Suppressor macrophage treated with lipopolysaccharide for 4 hours (primary cell): Measurements from ENCODE around the gene AQR.
"Not testable (repeated sequence)": the region's sequence is repeated elsewhere in the genome, so short reads cannot be mapped to it uniquely, and the experiment has no call there.

Experiments
- DNase-seq: peaks from one replicate; pipeline ENCODE4 v3.0.0-alpha.2; 2020

The AQR gene

DNA sequence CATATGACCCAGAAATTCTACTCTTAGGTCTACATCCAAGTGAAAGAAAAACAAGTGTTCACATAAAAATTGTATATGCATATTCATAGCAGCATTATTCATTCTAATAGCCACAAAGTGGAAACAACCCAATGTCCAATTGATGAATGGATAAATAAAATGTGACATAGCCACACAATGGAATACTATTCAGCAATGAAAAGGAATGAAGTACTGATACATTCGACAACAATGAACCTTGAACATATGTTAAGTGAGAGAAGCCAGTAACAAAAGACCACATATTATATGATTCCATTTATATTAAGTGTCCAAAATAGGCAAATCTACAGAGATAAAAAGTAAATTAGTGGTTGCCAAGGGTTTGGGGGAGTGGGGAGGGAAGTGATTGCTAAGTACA, 104.0 kb downstream of the AQR start:
- no peak for DNase-seq

DNA sequence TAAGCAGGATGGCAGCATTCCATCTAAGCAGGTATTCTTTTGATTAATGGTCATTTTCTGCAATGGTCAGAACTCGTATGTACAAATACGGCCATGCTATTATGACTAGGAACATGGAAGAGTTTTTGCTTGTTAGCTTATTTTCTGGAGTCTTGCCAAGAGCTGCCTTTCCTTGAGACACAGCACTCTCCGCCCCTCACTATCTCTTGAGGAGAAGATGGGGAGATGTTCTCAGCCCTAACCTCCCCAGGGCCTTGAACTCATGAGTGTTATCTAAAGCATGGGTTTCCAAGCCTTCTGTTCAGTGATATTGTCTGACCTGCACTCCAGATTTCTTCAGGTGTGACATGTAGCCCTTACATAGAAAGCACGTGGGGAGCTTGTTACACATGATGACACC, 108.3 kb downstream of the AQR start:
- DNase-seq: no peak

DNA sequence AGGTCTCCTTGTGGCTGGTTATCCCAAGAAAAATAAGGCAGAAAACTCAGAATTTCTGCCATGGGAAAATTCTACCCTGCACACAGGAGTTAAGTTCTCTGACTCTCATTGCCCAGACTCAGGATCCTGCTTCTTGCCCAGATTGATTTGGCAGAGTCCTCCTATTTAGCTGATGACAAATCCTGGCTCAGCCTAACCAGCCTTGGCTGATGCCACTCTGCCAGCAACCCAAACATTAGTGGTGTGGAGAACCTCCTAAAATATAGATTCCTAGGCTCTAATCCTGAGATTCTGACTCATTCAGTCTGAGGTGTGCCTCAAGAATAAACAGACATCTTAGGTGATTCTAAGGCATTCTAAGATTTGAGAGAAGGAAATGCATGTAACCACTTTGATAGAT, 113.6 kb downstream of the AQR start:
- no peak for DNase-seq

DNA sequence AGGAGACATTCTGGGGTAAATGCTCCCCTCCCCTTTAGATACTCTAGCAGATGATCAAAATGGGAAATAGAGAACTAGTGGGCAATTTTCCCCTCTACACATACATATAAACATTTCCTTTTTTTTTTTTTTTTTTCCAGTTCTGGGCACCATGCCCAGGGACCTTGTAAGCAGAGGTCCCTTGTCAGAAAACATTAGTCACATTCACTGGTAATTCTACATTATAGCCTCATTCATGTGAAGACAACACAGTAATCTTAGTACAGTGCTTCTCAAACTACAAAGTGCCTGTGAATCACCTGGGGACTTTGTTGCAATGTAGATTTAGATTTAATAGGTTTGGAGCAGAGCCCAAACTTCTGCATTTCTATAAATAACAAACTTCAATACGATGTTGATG, 114.1 kb downstream of the AQR start:
- DNase-seq: peak; percentile 24

DNA sequence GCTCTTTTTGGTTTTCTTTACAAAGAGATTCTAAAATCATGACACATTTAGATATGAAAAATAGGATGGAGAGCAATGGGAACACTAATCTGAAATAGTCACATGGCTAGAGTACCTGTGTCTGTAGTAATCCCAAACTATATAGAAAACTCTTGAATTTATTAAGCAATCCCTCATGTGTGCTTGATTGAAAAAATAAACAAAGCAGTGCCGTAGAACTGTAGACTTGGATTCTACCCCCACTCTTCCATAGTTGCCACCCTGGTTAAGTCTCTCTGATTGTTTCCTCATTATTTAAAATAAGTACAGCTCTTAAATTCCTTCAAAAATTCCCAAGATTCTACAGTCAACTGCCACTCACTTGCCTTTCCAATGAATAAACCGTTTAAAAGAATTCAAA, 115.3 kb downstream of the AQR start:
- no peak for DNase-seq

DNA sequence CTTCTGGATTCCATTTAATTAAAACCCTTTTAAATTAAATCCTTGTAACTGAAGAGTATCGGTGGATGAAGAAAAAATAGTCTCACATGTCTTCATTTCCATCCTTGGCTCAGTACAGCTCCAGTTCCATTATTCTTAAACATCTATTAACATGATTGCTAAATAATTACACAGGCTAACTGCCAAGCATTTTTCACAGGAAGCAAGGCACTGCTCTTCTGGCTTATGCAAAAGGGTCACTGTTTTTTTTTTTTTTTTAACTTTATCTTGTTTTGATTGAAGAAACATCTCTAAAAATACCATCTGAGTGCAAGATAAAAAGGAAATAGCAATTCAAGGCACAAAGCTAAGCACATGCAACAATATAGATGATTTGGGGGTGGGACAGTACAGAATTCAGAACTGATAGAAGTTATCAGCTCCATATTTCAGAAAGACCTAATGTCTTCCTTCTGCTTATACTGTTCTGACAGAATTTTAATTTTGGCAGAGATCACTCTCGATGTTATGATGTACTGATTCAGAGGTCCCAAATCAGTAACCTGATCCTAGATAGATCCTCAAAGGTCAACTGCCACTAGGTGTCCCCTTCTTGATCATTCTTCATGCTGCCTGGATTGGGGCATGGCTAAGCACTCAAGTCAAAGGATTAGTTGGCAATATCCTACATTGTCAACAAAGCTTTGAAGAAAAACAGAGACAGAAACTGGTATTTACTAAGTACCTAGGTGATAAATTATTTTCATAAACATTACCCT, 116.4 kb downstream of the AQR start:
- no peak for DNase-seq

DNA sequence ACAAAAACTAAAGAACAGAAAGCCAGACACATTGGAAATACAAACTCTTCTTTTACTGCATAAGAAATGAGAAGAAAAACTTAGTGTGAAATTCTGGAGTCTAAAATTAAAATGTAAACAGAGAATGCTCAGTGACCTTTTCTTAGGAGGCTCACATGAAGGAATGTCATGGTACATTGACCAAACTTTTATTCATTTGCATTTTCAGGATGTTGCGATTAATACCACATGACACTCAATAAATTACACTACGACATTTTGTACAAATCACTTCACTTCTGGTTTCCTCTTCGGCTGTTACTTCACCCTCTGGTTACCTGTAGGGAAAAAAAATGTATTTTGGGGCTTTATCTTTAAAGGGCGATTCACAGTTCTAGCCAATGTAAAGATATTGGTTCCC, 117.8 kb downstream of the AQR start:
- no peak for DNase-seq

DNA sequence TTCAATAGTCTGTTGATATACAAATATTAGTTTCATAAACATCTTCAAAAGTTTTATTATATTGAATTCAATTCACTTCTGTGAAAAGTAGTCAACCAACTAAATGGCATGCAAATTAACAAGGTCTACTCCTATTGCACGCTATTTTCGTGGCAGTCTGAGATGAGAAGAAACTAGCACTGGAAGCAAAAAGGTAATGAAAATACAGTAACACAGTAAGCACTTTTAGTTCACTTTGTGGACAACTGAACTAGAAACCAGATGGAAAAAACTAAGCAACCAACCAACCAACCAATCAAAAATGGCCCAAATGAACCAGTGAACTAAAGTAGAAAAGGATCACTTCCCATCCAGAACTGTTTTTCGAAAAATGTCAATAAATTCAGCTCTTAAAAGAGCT, 118.5 kb downstream of the AQR start:
- no peak for DNase-seq

DNA sequence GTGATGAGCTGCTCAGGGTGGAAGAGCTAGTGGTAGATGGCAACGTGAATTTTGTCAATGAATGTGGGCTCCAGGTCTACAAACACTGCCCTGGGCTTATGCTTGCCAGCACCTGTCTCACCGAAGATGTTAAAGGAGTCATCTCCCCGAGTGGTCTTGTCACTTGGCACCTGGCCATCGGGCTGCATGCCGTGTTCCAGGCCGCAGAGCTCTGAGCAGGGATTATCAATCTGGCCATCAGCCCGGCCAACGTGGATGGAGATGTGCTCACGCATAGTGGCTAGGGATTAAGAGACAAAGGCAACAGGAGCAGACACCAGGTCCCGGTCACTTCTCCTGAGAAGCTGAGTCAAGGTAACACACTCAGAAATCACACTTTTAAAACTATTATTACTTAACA, 119.4 kb downstream of the AQR start:
- no peak for DNase-seq

DNA sequence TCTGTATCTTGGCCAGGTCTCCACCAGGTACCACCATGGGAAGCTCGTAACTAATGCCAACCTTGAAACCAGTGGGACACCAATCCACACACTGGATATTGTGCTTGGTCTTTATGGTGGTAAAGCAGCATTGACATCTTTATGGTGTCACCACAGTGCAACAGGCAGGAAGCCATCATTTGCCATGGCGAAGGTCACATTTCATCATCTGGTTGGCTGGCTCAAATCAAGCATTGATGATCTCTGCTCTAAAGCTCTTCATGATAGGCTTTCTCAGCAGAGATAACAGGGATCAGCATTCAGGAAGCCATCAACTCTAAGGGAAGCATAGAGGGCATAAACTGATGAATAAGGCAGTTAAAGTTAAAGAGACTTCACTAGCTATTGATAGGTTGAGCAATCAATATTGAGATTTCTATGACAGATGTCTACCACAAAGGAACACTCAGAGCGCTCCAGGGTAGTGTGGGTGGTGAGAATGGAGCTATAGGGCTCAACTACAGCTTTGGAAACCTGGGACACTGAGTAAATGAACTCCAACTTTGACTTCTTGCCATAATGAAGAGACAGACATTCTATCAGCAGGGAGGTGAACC, 120.1 kb downstream of the AQR start:
- DNase-seq: no peak

DNA sequence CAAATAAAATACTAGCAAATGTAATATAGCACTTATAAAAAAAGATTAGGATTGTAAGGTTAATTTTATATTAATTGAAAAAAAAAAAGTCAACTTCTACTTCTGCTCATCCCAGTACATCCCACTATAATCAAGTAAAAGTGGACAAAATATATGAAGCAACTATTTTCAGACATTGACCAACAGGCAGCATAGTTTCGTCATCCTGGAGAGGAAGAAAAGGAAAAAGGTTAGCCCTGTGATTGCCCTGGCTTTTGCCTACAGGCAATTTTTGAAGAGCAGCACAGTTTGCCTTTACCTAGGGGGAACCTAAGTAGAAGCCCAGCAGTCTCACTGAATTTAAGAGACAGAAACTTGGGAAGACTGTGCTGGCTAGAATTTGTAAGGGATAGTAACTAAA, 121.9 kb downstream of the AQR start:
- peak; percentile 22 for DNase-seq

DNA sequence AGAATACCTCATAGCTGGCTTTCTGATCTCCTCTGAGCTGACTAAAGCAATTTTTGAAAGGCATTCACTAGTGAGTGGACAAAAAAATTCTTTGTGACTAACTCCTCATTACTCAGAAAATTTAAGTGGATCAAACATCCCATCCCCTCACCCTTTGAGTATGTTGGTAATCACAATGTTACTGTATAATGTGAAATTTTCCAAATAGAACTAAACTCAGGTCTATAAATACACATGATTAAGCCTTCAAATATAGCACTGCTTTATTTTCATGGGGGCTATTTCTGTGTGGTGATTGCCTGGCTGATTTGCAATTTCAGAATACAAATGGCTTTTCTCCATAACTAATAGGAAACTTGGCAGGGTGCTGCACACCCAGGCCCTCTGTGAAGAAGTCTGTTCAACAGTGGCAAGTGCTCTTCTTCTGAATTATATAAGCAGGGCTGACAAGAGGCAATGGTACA, 128.2 kb downstream of the AQR start:
- no peak for DNase-seq

DNA sequence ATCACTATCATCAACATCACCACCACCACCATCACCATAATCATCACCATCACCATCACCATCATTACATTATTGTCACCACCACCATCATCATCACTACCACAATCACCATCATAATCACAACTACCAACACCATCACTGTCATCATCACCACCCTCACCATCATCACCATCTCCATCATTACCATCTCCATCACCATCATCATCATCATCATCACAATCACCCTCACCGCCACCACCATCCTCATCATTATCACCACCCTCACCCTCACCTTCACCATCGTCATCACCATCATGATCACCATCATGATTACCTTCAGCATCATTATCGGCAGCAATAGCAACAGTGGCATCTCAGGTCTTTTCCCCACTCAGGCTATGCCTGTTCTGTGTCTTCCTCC, 131.3 kb downstream of the AQR start:
- DNase-seq: no peak

DNA sequence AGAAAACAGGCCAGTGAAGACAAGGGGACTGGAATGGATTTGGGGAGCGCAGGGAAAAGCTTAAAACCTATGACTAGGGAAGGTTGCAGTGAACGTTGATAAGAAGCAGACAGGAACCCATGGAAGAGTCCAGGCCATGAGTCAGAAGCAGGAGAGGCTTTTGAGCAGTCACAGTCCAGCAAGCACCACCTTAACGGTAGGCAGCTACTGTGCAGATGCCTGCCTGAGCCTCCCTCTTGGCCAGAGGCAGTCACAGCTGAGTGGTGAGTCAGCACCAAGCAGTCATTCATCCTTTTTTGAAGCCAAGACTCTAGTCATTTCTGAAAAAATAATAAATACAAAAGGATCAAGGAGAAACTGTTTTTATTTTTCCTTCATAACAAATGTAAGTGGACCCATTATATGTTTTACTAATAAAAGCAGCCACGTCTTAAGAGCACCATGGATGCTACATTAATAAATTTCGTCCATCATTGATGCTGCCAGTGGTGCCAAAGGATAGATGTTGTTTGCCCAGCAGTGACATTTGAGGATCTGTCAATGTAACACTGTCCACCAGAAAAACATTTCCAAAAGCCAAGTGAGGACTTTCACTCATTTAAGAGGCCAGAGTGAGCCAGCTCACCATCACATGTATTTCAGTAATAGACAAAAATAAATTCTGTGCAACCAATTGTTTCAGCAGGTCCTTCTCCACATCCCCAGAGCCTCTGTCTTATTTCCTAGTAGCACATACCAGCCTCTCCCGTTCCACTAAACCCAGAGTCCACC, 132.1 kb downstream of the AQR start:
- no peak for DNase-seq

DNA sequence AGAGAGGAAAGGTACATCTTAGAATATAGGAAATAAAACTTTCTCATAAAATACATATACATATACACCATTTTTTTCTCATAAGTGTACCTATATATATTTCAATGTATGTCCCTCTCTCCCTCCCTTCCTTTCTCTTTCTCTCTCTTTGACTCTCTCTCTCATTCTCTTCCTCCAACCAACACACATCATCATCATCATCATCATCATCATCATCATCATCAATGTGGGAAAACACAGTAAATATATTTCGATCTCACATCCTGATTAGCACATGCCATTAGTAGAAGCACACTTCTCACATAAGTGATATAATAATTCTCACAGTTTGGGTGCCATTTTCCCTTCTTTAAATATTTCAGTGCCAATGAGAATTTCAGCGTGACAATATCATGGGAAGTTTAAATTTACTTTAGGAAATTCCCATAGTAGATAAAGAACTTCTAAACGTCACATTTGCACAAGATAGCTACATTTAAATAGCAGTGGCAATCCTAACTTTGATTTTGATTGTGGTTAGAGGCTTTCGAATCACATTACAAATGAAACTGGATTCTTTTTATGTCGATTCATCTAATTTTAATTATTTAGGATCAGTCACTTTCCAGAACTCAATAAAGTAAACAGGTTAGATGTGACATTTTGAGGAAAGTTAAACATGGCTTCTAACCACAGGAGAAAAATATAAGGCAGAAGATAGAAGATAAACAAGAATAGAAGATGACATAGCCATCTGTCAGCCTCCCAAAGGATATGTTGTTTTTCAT, 141.2 kb downstream of the AQR start:
- no peak for DNase-seq

DNA sequence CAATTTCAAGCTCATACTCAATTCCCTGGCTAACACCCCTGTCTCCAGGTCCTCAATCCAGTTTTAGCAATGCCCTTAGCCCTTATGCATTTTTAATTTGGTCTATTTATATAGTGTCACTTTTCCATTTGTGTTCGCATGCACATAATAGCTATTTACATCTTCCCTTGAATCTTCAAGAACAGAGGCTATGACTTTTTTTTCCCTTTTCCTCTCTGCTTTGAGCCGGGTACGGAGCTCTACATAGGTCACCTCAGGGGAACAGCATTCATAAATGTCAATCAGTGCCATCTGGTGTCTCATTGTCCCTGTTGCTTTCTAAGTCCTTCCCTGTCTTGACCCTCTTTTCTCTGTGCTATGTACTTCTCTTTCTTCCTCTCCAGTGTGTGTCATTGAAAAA, 147.7 kb downstream of the AQR start:
- DNase-seq: no peak

DNA sequence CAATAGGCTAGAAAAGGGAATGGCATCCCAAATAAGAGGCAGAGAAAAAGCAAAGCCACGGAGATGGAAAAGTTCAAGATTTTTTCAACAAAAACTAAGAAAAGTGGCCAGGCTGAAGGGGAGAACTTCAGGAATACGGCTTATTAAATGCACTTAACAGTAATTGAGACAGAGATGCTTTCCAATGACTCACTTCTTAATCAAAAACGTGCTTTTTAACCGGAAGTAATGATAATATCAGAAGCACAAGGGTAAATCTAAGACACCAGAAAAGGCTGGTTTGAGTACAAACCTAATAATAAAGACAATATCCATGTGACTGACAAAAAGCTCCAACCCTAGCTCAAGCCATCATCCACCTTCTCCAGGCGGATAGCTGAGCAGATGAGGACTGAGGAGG, 149.4 kb downstream of the AQR start:
- DNase-seq: no peak

DNA sequence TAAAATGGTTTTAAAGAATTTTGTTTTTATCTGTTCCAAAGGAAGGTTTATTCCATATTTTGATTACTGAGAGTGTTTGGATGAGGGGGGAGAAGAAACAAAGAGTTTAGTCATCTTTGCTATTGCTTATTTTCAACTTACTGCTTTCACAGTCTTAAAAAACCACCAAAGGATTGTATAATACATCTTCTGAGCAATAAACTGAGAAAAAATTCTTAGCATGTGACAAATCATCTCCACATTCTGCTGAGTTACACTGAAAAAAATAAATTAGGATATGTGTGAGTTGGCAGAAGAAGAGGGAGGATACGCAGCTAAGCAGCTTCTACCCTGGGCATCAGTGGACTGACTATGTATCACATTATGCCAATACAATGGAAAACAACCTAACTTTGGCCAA, 151.0 kb downstream of the AQR start:
- DNase-seq: no peak

DNA sequence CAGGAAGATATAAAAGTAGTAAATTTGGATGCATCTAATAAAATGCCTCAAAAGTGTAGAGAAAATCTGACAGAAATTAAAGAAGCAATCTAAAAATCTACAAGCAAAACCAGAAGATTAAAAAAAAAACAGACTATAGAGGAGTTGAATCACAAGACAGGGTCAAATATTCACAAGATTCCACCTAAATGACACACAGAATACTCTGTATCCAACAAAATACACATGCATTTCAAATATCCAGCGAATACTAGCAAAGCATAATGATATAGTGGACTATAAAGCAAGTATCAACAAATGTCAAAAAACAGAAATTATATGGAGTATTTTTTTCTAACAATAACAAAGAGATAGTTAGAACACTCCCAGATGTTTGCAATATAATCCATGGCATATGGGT, 153.7 kb downstream of the AQR start:
- DNase-seq: no peak

DNA sequence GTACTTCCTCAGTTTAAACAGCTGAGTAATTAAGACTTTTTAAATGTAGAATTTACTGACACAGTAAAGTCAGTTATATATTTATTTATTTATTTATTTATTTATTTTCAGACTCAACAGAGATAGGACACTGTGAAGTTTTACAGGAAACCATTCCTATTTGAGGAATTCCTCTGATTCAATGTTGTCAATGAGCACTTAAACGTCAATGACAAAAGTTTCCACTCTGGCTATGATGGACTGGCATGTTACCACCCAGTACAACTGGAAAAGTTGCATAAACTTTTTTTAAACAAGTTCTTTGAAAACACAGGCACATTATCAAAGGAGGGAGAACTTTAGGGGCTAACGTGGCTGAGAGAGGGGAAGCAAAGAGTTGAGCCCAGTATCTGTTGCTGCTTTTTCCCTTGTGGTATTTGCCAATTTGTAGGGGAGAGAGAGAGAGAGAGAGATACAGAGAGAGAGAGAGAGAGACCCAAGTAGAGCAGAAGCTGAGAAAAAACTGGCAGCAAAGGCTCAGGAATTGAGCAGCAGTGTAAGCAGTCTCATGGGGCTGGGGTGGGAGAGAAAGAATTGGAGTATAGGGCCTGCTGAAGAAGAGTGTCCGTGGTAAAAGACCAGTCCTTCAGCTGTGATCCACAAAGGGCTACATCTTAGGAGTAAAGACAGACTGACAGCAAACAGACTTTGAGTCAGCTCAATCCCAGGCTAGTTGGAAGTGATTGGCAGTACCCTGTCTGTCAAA, 155.9 kb downstream of the AQR start:
- DNase-seq: no peak

DNA sequence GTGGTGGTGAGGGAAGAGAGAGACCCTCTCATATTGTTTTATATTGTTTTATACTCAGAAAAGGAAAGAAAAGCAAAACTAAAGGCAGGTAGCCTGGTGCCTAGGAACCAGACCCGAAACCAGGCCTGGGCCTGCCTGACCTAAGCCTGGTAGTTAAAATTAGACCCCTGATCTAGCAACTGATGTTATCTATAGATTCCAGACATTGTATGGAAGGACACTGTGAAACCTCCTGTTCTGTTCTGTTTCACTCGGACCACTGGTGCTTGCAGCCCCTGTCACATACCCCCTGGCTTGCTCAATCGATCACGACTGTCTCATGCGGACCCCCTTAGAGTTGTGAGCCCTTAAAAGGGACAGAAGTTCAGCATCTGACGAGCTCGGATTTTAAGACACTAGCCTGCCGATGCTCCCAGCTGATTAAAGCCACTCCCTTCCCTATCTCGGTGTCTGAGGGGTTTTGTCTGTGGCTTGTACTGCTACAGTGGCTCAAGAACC, 156.6 kb downstream of the AQR start:
- DNase-seq: not testable (repeated sequence)

DNA sequence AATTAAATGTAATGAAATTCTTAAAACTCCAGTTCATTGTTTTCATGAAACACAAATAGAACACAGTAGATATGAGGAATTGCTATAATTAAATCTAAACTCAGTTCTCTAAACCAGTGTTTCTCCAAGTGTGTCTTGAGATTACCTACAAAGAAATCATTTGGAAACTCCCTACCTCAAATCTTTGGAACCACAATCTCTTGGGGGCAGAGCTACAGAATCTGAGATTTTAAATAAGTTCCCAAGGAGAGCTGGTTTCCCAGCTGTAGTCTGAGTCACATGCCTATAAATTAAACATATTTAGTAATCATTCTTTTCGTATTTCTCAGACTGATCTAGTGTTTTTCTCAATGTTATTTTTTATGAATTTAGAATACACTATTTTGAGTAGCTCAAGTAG, 157.2 kb downstream of the AQR start:
- DNase-seq: no peak
